ENCODE measurements around the gene ARHGEF7. TPM values are rescaled to one million over a fixed set of nuclear protein-coding genes. Genes with fewer than 3 reads are reported as not detected.

The ARHGEF7 gene
- total RNA-seq, 2 experiments from 2014 or later, result 46.5 to 46.7 TPM

DNA sequence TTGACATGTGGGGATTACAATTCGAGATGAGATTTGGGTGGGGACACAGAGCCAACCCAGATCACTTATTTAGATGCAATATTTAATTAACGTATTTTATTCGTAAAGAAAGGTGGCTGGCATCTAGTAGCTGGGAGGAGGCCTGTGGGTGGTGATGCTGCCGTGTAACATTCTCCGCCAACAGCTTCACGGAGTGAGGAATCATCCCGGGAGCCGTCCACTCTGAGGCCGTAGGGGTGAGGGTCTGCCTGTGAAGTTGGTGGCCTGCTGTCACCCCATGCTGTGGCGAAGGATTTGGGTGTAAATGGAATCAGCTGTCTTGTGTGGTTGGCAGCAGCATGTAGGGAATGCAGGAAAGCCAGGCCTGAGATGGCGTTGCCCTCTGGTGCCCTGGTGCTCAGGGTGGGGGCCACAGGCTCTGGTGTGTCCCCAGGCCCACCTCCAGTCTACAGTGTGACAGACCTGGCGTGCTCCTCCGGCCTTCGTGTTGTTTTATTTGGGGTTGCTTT is 202.0 kb downstream of the ARHGEF7 start:
- no peak for DNase-seq
- no peaks in the 10 kb centered on the region for H3K27me3 Mint-ChIP-seq
- H3K4me3 Mint-ChIP-seq, result no peak overlapping the region
- peaks cover 15% of the 10 kb centered on the region for H3K36me3 Mint-ChIP-seq
- H3K27ac Mint-ChIP-seq, result no peak overlapping the region
- H3K9me3 Mint-ChIP-seq, result peaks cover 3% of the 10 kb centered on the region
- H3K4me1 Mint-ChIP-seq, result no peaks in the 10 kb centered on the region

DNA sequence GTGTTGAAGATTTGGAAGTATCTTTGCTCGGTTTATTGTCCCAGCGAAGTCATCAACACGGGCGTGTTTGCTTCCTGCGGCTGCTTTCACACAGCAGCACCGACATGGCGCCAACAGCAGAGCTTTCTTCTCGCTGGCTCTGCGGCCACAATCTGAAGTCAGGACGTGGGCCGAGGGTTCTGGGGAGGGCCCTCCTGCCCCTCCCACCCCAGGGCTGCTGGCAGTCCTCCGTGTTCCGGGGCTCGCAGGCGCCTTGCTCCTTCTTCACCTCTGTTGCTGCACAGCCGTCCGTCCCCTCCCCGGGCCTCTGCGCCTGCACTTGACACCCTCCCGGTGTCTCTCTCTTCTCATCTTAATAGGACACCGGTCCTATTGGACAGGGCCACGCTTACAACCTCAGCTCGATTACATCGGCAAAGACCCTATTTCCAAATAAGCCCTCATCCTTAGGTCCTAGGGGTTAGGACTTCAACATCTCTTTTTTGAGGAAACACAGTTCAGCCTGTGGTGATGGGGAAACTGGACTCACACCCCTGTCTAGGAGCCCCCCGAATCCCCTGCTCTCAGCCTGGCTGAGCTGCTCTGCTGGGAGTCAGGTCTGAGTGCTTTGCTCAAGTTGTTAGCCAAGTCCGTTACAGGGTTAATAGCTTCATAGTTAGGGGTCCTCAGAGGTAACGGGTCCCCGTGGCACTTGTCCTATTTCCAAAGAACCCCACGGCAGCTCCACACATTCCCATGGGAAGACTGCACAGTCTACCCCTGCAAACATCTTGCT is 202.6 kb downstream of the ARHGEF7 start:
- DNase-seq, result no peak
- Mint-ChIP-seq H3K4me3 (no peak overlapping the region), H3K27me3 (no peaks in the 10 kb centered on the region), H3K4me1 (no peaks in the 10 kb centered on the region), H3K27ac (no peak overlapping the region), H3K36me3 (peaks cover 8% of the 10 kb centered on the region), H3K9me3 (no peaks in the 10 kb centered on the region)

DNA sequence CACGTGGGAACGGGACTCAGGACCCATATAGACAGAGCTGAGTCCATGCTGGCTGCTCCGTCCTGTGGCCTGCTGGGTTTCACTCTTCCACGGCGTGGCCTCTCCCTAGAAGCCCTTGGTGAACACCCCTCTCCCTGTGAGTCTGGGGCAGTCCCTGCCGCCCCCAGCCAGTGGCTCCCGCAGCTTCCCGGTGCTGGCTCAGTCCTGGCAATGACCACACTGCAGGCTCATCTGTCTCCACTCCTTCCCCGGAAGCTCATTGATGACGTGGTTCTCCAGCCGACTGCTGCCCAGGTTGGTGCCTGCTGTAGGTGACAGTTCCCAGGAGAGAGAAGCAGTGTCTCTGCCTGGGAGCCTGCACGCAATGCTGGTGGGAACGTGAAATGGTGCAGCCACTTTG is 203.3 kb downstream of the ARHGEF7 start:
- Mint-ChIP-seq H3K4me3 (no peak overlapping the region), H3K27ac (no peak overlapping the region), H3K9me3 (no peaks in the 10 kb centered on the region), H3K27me3 (no peaks in the 10 kb centered on the region), H3K4me1 (no peaks in the 10 kb centered on the region), H3K36me3 (peaks cover 3% of the 10 kb centered on the region)
- no peak for DNase-seq

DNA sequence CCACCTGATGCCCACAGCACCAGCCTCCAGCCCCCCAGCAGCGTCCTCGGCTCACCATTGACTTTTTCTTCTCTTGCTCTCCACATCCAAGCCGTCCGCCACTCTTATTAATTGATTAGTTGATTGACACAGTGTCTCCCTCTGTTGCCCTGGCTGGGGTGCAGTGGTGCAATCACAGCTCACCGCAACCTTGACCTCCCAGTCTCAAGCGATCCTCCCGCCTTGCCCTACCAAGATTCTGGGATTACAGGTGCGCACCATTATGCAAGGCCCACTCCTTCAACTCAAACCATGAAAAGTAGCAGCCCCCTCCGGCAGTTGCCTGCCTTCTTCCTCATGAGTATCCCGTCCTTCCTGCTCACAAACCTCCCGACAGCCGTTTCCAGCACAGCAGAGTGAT is 204.4 kb downstream of the ARHGEF7 start:
- H3K27ac Mint-ChIP-seq, result no peak overlapping the region
- no peaks in the 10 kb centered on the region for H3K36me3 Mint-ChIP-seq
- no peak for DNase-seq
- no peaks in the 10 kb centered on the region for H3K9me3 Mint-ChIP-seq
- no peak overlapping the region for H3K4me3 Mint-ChIP-seq
- peaks cover 3% of the 10 kb centered on the region for H3K4me1 Mint-ChIP-seq
- H3K27me3 Mint-ChIP-seq, result no peaks in the 10 kb centered on the region

DNA sequence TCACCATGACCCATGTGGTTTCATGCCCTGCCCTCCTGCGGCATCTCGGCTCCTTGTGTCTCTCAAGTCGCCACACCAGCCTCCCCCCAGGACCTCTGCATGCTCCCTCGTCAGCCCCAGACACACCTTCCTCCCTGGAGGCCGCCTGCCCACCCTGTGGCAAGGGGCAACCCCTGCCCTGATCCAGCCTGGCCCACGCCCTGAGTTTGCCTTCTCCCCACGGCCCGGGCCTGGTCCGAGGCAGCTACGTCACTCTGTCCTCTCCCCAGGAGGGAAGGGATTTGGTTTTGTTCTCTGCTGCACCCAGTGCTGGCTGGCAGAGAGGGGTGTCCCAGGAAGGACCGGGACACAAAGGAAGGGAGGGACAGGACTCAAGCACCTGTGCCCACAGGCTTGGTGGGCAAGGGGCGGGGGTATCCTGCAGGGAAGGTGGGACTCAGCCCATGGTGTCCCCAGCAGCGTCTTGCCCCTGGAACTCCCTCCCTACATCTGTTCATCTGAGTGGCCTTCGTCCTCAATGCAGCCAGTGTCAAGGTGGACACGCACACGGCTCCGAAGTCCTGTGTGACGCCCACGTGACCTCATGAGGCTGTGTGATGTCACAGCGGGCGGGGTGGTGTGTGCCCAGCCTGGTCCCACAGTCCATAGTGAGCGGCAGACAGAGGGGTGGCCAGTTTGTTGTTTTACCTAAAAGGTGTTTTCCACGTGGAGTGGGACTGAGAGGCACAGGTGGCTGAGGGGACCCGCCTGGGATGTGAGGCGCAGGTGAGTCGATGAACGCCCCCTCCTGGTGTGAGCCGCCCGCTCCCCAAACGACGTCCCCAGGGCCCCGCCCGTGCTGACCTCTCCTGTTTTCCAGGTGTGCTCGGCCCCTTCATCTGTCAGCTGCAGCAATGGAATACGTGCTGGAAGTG is 205.1 kb downstream of the ARHGEF7 start, which contains the start of gene TEX29:
TSS of gene TEX29 (plus strand) at position 645 of the 914 bp plus-strand sequence. CDS start at position 894, 249 bp downstream.
- Mint-ChIP-seq H3K4me3 (no peak within 1 kb of the TSS), H3K36me3 (no peaks in the 10 kb centered on the region), H3K4me1 (peaks cover 3% of the 10 kb centered on the region), H3K9me3 (no peaks in the 10 kb centered on the region), H3K27ac (no peak within 1 kb of the TSS), H3K27me3 (no peaks in the 10 kb centered on the region)
- no peak for DNase-seq

DNA sequence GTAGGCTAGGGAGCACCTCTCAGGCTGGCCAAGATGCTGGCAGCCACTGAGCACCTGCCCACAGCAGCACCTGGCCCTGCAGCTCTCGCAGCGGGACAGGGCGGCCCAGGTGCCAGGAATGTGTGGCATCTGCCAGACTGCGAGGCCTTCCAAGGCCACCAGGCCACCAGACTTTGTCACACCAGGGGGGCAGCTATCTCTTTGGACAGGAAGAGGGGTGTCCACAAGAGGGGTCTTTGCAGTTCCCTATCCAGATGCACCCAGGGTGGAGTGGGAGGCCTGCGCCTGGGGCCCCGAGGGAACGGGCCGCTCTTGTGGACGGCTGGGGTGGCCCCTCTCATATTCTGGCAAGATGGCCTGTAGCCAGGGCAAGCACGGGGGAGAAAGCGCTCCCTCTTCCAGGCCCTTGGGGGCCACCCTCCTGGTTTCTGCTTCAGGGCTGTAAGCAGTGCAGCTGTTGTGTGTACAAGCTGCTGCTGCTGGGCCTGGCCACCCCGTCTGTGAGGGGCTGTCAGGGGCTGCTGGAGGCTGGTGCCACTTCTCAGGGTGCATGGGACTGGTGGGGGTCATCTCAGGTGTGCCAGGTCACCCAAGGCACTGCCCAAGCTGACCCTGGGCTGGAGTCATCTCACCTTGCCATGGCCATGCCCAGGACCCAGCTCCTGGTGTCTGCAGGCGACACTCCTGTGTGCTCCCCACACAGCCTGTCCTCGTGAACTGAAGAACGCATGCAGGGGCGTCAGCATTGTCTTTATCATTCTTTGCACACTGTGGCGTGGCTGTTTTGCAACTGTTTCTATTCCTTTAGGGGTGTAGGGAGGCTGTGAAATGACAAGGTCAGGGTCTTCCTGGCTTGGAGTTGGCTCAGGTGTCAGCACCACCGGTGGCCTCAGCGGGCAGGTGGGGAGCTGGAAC is 207.1 kb downstream of the ARHGEF7 start:
- no peak overlapping the region for H3K4me3 Mint-ChIP-seq
- no peak for DNase-seq
- no peak overlapping the region for H3K27ac Mint-ChIP-seq
- no peaks in the 10 kb centered on the region for H3K36me3 Mint-ChIP-seq
- H3K9me3 Mint-ChIP-seq, result no peaks in the 10 kb centered on the region
- H3K4me1 Mint-ChIP-seq, result peaks cover 3% of the 10 kb centered on the region
- H3K27me3 Mint-ChIP-seq, result no peaks in the 10 kb centered on the region

DNA sequence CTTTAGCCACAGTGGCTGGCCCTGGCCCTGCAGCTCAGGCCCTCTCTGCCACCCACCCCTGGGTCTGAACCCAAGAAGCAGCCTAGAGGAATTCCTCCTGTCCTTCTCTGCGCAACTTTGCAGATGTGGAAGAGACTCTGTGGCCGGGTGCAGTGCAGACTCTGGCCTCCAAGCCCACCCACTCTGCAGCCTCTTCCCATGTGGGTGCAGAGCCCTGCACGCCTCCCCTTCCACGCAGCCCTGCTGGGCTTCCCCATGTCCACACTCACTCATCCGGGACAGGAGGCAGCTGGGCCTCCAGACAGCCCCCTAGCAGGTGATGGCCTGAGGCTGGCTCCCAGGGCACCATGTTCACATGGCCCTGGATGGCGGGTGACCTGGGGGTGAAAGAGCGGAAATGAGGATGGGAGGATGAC is 207.8 kb downstream of the ARHGEF7 start:
- no peak for DNase-seq
- H3K27me3 Mint-ChIP-seq, result no peaks in the 10 kb centered on the region
- H3K36me3 Mint-ChIP-seq, result no peaks in the 10 kb centered on the region
- no peak overlapping the region for H3K27ac Mint-ChIP-seq
- H3K4me1 Mint-ChIP-seq, result peaks cover 3% of the 10 kb centered on the region
- peak overlapping the region; percentile 29 for H3K4me3 Mint-ChIP-seq
- H3K9me3 Mint-ChIP-seq, result no peaks in the 10 kb centered on the region

DNA sequence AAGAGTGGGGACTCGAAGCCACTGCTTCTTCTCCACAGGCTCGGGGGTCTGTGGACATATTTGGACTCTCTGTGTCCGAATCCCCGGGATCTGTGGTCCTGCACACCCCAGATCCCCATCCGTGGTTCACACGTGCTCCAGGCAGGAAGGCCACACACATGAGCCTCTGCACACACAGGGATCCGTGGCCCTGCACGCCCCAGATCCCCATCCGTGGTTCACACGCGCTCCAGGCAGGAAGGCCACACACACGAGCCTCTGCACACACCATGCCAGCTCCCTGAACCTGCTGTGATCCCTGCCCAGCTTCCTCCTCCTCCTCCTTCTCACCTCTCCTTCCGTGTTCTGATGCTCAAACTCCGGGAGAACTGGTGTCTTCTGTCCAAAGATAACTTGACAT is 208.4 kb downstream of the ARHGEF7 start:
- Mint-ChIP-seq H3K27me3 (no peaks in the 10 kb centered on the region), H3K36me3 (no peaks in the 10 kb centered on the region), H3K9me3 (no peaks in the 10 kb centered on the region), H3K4me1 (peaks cover 3% of the 10 kb centered on the region), H3K4me3 (peak overlapping the region; percentile 72), H3K27ac (no peak overlapping the region)
- no peak for DNase-seq

DNA sequence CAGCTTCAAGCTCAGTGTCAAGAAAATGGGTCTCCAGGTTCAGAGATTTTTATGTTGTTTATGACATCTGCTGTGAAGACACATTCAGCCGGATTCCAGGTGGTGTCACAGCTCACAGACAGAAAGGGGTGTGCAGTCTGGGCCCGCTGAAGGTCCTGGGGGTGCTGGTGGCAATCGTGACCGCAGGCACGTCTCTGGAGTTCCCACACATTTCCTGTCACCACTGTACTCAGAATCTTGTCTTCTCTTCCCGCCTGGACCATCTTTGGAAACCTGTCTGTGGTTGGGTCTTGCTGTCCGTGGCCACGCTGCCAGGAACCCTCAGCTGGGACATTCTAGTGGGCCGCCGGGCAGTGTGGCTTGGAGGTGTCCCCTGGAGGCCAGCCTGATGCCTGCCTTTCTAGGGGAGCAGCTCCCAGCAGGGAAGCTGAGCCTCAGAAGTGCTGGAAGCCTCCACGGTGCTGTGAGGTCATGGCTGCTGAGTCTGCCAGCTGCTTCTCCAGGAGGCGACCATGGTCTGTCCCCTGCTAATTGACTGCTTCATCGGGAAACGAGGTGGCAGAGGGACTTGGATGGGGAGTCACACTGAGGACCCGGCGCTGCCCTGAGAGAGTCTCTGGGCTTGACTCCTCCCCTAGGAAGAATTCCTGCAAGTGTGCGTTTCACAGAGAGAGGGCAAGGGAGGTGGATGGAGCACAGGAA is 209.0 kb downstream of the ARHGEF7 start:
- H3K4me1 Mint-ChIP-seq, result peaks cover 3% of the 10 kb centered on the region
- H3K36me3 Mint-ChIP-seq, result no peaks in the 10 kb centered on the region
- H3K4me3 Mint-ChIP-seq, result peak overlapping the region; percentile 72
- H3K9me3 Mint-ChIP-seq, result no peaks in the 10 kb centered on the region
- no peak overlapping the region for H3K27ac Mint-ChIP-seq
- H3K27me3 Mint-ChIP-seq, result no peaks in the 10 kb centered on the region
- no peak for DNase-seq

DNA sequence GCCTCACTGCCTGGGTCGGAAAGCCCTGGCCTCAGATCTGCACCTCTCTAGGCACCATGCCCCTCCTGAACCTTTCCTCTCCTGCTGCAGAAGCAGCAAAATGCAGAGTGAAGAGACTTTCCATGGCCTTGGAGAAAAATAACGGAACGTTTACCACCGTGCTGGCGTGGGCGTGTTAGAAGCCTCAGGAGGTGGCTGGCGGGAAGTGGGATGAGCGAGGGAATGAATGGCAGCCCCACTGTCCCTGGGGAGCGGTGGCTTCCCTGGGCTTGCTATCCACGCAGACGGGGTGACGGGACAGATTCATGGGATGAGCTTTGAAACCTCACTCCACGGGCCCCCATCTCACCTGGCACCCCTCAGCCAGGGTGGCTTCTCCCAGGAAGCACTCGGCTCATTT is 209.6 kb downstream of the ARHGEF7 start:
- no peaks in the 10 kb centered on the region for H3K9me3 Mint-ChIP-seq
- no peak for DNase-seq
- H3K27me3 Mint-ChIP-seq, result no peaks in the 10 kb centered on the region
- no peaks in the 10 kb centered on the region for H3K36me3 Mint-ChIP-seq
- no peak overlapping the region for H3K27ac Mint-ChIP-seq
- H3K4me1 Mint-ChIP-seq, result peaks cover 3% of the 10 kb centered on the region
- H3K4me3 Mint-ChIP-seq, result no peak overlapping the region

DNA sequence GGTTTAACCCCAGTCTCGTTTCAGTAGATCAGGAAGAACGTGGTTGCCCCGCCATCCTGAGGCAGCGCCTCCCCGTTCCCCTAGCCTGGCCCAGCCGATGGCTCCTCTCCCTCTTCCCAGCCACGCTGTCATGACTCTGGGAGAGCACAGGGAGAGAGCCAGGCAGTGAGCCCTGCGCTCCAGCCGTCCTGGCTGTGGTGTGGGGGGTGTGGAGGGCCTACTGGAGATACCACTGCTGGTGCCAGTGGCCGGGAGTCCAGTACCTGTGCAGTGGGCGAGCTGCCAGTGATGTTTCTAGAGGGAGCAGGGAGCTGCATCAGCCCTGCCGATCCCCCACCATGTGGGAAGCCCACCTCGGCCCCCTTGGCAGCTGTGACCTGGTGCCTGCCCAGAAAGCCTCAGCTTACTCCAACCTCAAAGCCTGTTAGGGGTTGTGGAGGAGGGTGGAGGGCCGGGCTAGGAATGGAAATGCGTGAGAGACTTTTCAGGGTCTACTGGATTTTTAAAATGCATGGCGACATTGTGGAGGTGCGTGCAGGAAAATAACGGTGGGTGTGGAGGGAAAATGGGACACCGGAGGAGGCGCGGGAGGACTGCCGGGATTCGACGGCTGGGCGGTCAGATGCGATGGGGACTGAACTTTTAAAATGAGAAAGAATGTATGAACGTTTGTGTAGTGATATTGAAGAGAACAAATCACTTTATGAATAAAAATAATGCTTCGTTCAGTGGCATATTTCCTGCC is 210.2 kb downstream of the ARHGEF7 start:
- no peaks in the 10 kb centered on the region for H3K9me3 Mint-ChIP-seq
- no peak overlapping the region for H3K4me3 Mint-ChIP-seq
- no peak overlapping the region for H3K27ac Mint-ChIP-seq
- H3K27me3 Mint-ChIP-seq, result no peaks in the 10 kb centered on the region
- H3K4me1 Mint-ChIP-seq, result peaks cover 3% of the 10 kb centered on the region
- DNase-seq, result no peak
- no peaks in the 10 kb centered on the region for H3K36me3 Mint-ChIP-seq

DNA sequence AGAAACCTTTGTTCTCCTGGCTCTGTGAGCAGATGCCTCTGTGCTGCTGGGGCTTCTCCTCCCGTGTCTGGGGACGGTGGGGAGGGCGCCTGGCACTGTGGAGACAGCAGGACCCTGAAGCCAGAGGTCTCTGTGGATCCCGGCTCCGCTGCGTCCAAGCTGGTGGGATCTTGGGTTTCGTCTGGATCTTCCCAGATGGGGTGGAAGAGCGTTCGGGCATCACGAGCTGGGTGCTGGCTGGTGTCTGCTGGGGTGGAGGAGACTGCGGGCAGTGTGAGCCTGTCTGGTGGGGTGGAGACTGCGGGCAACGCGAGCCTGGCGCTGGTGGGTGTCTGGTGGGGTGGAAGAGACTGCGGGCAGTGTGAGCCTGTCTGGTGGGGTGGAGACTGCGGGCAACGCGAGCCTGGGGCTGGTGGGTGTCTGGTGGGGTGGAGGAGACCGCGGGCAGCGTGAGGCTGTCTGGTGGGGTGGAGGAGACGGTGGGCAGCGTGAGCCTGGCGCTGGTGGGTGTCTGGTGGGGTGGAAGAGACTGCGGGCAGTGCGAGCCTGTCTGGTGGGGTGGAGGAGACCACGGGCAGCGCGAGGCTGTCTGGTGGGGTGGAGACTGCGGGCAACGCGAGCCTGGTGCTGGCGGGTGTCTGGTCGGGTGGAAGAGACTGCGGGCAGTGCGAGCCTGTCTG is 211.0 kb downstream of the ARHGEF7 start:
- no peak overlapping the region for H3K4me3 Mint-ChIP-seq
- no peaks in the 10 kb centered on the region for H3K36me3 Mint-ChIP-seq
- H3K4me1 Mint-ChIP-seq, result peaks cover 3% of the 10 kb centered on the region
- DNase-seq, result no peak
- H3K9me3 Mint-ChIP-seq, result no peaks in the 10 kb centered on the region
- no peaks in the 10 kb centered on the region for H3K27me3 Mint-ChIP-seq
- H3K27ac Mint-ChIP-seq, result no peak overlapping the region

DNA sequence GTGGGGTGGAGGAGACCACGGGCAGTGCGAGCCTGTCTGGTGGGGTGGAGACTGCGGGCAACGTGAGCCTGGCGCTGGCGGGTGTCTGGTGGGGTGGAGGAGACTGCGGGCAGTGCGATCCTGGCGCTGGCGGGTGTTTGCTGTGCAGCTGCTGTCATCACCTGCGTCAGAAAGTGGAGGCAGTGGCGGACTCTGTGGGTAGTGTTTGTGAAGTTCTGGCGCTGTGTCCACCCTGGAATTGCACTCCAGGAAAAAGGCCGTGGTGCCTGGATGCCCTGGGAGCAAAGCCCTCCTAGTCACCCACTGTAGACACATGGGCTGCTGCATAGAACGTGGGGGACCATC is 211.5 kb downstream of the ARHGEF7 start:
- Mint-ChIP-seq H3K27me3 (no peaks in the 10 kb centered on the region), H3K9me3 (no peaks in the 10 kb centered on the region), H3K4me3 (no peak overlapping the region), H3K36me3 (no peaks in the 10 kb centered on the region), H3K27ac (no peak overlapping the region), H3K4me1 (peaks cover 3% of the 10 kb centered on the region)
- DNase-seq, result no peak
